ENCODE results near the gene P3H1. TPM values are rescaled to one million over a fixed set of nuclear protein-coding genes. Genes with fewer than 3 reads are reported as not detected.

Gene P3H1
- total and polyA plus RNA-seq, 2 of the 13 experiments (the other 11 are each of a cell fraction or from before 2014, with no cell fraction given): 64.6 to 120 TPM

GRCh38 chr1:42720868-42721267, 46.0 kb downstream of the P3H1 start (continued):
- TF ChIP-seq ZBTB49 (CRISPR knock-in tag; IDR thresholded peaks at IDR 0.05; ENCODE audit: borderline replicate concordance) (no peak), FOSL2 (CRISPR knock-in tag; IDR thresholded peaks at IDR 0.05) (no peak), CBX1 (IDR thresholded peaks at IDR 0.05; ENCODE audit: low read depth) (no peak), ZNF629 (CRISPR knock-in tag; conservative IDR thresholded peaks at IDR 0.05) (no peak), SOX5 (CRISPR knock-in tag; IDR thresholded peaks at IDR 0.05; ENCODE audit: borderline replicate concordance) (peak; percentile 19; the same call in 1 of the 2 replicates), FOXM1 (CRISPR knock-in tag; IDR thresholded peaks at IDR 0.05) (no peak), POLR2AphosphoS5 (IDR thresholded peaks at IDR 0.05; ENCODE audit: low read depth, low read length) (no peak), CEBPG (CRISPR knock-in tag; IDR thresholded peaks at IDR 0.05) (no peak), NBN (conservative IDR thresholded peaks at IDR 0.05) (no peak), ZNF263 (CRISPR knock-in tag; IDR thresholded peaks at IDR 0.05) (peak; percentile 64), ZNF761 (CRISPR knock-in tag; conservative IDR thresholded peaks at IDR 0.05) (peak; percentile 77; the same call in 1 of the 2 replicates), ZNF841 (CRISPR knock-in tag; IDR thresholded peaks at IDR 0.05; ENCODE audit: borderline replicate concordance) (no peak), TRIM22 (IDR thresholded peaks at IDR 0.05) (no peak), TAF15 (IDR thresholded peaks at IDR 0.05; ENCODE audit: low read depth, low read length, poor library complexity, severe bottlenecking) (no peak), LCORL (IDR thresholded peaks at IDR 0.05) (no peak), LCORL (CRISPR knock-in tag; IDR thresholded peaks at IDR 0.05) (no peak), SALL1 (CRISPR knock-in tag; IDR thresholded peaks at IDR 0.05) (0 out of 2 replicates have a peak, but pooled peaks have one; percentile 20), TBX3 (IDR thresholded peaks at IDR 0.05; ENCODE audit: borderline replicate concordance) (no peak), MIXL1 (CRISPR knock-in tag; IDR thresholded peaks at IDR 0.05) (no peak; the same call in 1 of the 2 replicates), WIZ (CRISPR knock-in tag; IDR thresholded peaks at IDR 0.05) (no peak), SALL2 (CRISPR knock-in tag; IDR thresholded peaks at IDR 0.05) (no peak), ZFX (CRISPR knock-in tag; IDR thresholded peaks at IDR 0.05; ENCODE audit: low read depth) (no peak)
- TF ChIP-seq, protein P1, sequence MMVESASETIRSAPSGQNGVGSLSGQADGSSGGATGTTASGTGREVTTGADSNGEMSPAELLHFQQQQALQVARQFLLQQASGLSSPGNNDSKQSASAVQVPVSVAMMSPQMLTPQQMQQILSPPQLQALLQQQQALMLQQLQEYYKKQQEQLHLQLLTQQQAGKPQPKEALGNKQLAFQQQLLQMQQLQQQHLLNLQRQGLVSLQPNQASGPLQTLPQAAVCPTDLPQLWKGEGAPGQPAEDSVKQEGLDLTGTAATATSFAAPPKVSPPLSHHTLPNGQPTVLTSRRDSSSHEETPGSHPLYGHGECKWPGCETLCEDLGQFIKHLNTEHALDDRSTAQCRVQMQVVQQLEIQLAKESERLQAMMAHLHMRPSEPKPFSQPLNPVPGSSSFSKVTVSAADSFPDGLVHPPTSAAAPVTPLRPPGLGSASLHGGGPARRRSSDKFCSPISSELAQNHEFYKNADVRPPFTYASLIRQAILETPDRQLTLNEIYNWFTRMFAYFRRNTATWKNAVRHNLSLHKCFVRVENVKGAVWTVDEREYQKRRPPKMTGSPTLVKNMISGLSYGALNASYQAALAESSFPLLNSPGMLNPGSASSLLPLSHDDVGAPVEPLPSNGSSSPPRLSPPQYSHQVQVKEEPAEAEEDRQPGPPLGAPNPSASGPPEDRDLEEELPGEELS (CRISPR knock-in tag; IDR thresholded peaks at IDR 0.05): no peak

Measured in HepG2 (cell line).